GM19043 (cell line): ENCODE measurements around the gene CDKN1A.

Source experiments
- ATAC-seq: cut with Tn5 transposase; IDR thresholded peaks from one replicate; pipeline ENCODE4 v1.9.1; 2021; ENCODE audit warnings: low read depth; ENCODE audit not compliant: unreplicated experiment

The CDKN1A gene

DNA sequence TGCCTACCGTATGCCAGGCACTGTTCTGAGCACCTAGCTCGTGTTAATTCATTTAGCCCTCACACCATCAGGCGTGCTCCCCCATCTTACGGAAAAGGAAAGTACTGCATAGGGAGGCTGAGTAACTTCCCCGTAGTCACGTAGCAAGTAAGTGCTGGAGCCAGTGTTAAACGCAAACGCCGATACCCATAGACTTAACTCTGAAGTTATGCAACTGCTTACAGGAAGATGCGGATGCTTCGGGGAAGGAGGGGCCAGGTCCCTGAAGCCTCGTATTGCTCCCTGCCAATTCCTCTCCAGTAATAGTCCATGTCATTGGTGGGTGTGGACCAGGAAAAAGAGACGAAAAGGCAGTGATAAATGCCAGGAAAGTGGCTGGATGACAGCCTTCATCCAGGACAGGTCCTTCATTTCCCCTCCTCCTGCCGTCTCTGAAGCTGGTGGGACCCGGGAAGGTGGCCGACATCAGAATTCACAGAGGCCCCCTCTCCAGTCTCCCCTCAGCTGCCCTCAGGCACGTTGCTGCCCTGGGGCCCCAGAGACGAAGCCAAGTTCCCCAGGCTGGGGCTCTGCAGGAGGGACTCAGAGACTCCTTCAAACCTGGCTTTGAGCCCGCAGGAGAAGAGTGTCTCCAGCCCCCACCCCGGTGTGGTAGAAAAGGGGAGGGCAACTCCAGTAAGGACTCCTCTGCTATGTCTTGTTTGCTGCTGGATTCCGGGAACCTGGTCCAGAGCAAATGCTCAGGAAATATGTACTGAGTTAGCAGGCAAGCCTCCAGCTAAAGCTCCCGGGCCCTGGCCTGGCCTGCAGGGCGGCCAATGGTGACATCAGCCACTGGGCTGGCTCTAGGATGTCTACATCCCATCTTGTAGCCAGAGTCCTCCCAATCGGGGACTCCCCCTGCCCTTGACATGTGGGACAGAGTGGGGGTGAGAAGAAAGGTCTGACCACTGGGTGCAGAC, 56.9 kb downstream of the CDKN1A start:
- no peak for ATAC-seq
